ENCODE measurements around the gene TXNDC5.

TXNDC5 gene

DNA sequence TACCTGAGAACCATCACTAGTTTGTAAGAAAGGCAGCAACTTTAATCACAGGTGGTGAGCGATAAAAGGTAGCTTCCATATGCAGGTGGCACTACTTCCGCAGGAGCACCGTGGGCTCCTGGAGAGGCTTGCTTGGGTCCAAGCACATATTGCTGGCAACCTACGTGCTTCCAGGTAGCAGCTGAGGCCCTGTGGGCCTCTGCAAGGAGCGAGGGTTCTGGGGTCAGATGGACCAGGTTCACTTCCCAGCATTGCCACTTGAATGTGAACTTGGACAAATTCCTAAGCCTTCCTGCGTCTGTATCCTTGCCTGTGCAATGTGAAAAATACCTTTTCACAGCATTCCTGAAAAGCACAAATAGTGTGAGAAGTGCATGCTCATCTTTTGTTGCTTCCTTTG is 31.0 kb downstream of the TXNDC5 start:
- Mint-ChIP-seq H3K4me3 (no peak overlapping the region), H3K27me3 (no peaks in the 10 kb centered on the region), H3K27ac (no peak overlapping the region), H3K9me3 (no peaks in the 10 kb centered on the region), H3K36me3 (ENCODE audit: low read depth) (peaks cover 39% of the 10 kb centered on the region), H3K4me1 (no peaks in the 10 kb centered on the region)
- no peak for ATAC-seq
- DNase-seq = no peak

DNA sequence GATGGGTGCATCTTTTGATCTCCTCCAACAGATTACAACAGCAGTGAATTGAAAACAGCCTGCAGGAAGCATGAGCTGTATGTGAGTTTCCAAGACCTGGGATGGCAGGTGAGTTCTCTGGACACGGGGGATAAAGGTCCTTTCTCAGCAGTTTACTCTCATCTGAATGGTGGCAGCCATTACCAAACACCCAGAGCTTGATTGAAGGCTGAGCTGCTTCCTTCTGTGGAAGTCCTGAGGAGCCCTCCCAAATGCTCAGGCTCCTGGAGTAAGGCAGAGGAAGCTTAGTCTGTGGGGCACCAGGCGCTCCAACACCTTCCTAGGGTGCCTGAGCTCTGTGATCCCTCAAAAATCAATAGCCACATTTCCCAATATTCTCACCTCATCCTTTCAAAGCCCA is 31.5 kb downstream of the TXNDC5 start:
- Mint-ChIP-seq H3K27me3 (no peaks in the 10 kb centered on the region), H3K9me3 (peaks cover under 1% of the 10 kb centered on the region), H3K4me3 (no peak overlapping the region), H3K4me1 (no peaks in the 10 kb centered on the region), H3K27ac (no peak overlapping the region), H3K36me3 (ENCODE audit: low read depth) (peaks cover 34% of the 10 kb centered on the region)
- DNase-seq (no peak), ATAC-seq (no peak)

DNA sequence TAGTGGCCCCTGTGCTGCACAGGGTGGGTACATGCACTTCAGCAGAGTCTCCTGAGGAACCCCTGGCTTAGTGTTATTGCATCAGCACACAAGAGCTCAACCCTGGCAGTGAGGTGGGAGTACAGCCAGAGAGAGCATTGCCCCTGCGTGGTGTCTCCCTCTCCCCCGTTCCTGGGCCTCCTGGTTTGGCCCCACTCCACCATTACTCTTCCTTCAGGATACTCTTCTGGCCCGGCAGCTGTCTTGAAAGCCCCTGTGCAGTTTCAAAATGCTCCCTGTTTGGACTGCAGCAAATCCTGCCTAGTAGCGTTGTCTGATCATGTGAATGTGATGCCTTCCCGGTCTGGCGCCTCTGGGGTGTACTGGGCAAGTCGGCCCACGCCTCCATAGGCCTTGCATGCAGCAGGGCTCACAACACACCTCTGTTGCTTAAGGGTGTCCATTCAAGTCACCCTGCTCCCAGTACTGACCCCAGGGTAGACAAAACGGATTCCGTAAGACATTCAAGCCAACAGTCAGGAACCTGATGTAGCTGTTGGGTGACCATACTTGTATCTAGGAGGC is 32.1 kb downstream of the TXNDC5 start:
- DNase-seq (no peak), ATAC-seq (no peak)
- Mint-ChIP-seq H3K4me1 (no peaks in the 10 kb centered on the region), H3K9me3 (peaks cover 6% of the 10 kb centered on the region), H3K36me3 (ENCODE audit: low read depth) (peaks cover 28% of the 10 kb centered on the region), H3K27ac (no peak overlapping the region), H3K27me3 (no peaks in the 10 kb centered on the region), H3K4me3 (no peak overlapping the region)

GRCh38 chr6:7868926-7869325 is 41.7 kb downstream of the TXNDC5 start:
- H3K4me1 Mint-ChIP-seq = no peaks in the 10 kb centered on the region
- ATAC-seq (no peak), DNase-seq (no peak)
- no peak overlapping the region for H3K27ac Mint-ChIP-seq
- H3K9me3 Mint-ChIP-seq = peaks cover 5% of the 10 kb centered on the region
- no peaks in the 10 kb centered on the region for H3K36me3 Mint-ChIP-seq (ENCODE audit: low read depth)
- H3K27me3 Mint-ChIP-seq = peaks cover 2% of the 10 kb centered on the region
- H3K4me3 Mint-ChIP-seq = no peak overlapping the region

DNA sequence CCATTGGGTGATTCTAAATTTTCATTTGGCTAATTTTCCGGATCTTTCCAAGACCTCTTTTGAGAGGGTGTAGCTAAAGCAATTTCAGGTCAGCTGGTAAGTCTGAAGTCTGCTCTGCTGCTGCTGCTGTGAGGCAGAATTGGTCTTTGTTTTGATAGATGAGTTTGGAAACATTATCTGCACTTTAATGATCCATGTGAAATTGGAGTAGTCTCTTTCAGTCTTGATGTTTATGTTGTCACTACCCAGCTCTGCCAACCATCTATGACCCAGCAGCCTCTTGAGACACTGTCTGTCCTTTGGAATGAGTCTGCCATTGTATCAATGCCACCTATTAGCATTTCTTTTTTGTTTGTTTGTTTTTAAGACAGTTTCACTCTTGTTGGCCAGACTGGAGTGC is 44.1 kb downstream of the TXNDC5 start:
- H3K4me3 Mint-ChIP-seq = no peak overlapping the region
- no peak overlapping the region for H3K27ac Mint-ChIP-seq
- no peak for ATAC-seq
- H3K27me3 Mint-ChIP-seq = no peaks in the 10 kb centered on the region
- H3K4me1 Mint-ChIP-seq = no peaks in the 10 kb centered on the region
- H3K36me3 Mint-ChIP-seq (ENCODE audit: low read depth) = no peaks in the 10 kb centered on the region
- no peak for DNase-seq
- no peaks in the 10 kb centered on the region for H3K9me3 Mint-ChIP-seq

GRCh38 chr6:7865781-7866180 is 44.8 kb downstream of the TXNDC5 start:
- H3K9me3 Mint-ChIP-seq = no peaks in the 10 kb centered on the region
- DNase-seq (no peak), ATAC-seq (no peak)
- peaks cover 1% of the 10 kb centered on the region for H3K27me3 Mint-ChIP-seq
- no peaks in the 10 kb centered on the region for H3K36me3 Mint-ChIP-seq (ENCODE audit: low read depth)
- H3K27ac Mint-ChIP-seq = no peak overlapping the region
- no peak overlapping the region for H3K4me3 Mint-ChIP-seq
- H3K4me1 Mint-ChIP-seq = no peaks in the 10 kb centered on the region

- ATAC-seq (no peak), DNase-seq (no peak)
- H3K4me3 Mint-ChIP-seq = no peak overlapping the region
- H3K9me3 Mint-ChIP-seq = no peaks in the 10 kb centered on the region
- no peaks in the 10 kb centered on the region for H3K4me1 Mint-ChIP-seq
- H3K36me3 Mint-ChIP-seq (ENCODE audit: low read depth) = no peaks in the 10 kb centered on the region
- peaks cover 3% of the 10 kb centered on the region for H3K27me3 Mint-ChIP-seq
- H3K27ac Mint-ChIP-seq = no peak overlapping the region
Observed at GRCh38 chr6:7859591-7859990, 51.0 kb downstream of the TXNDC5 start.

DNA sequence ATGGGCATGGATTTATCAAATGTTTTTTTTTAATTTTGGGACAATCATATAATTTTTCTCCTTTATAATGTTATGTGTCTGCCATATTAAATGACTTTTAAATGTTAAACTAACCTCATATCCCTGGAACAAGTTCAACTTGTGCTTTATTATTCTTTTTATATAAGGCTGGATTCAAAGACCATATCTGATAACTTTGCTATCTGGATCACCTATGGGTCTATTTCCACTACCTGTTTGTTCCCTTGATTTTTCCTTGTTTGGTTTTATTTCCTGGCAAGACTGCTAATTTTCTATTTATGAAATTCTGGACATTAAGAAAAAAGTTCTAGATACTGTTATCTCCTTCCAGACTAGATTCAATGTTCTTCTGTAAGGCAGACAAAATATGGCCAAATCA is 58.8 kb downstream of the TXNDC5 start:
- no peak overlapping the region for H3K27ac Mint-ChIP-seq
- H3K4me3 Mint-ChIP-seq = no peak overlapping the region
- ATAC-seq (no peak), DNase-seq (no peak)
- no peaks in the 10 kb centered on the region for H3K4me1 Mint-ChIP-seq
- H3K36me3 Mint-ChIP-seq (ENCODE audit: low read depth) = no peaks in the 10 kb centered on the region
- H3K27me3 Mint-ChIP-seq = no peaks in the 10 kb centered on the region
- peaks cover 15% of the 10 kb centered on the region for H3K9me3 Mint-ChIP-seq

DNA sequence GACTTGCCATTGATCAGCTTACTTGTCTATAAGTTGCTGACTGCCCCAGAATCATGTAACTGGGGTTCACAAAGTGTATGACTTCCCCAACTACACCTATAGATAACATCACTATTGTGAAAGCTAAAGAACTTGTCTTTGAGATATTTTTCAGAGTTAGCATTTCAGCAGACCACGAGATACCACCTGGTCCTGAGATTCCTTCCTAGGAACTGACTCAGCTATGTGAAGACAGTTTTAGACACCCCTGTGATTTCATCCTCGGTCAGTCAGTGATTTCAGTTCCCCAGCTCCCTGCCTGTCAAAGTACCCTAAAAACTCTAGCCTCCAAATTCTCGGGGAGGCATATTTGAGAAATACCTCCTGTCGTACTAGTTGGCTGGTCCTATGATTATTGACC is 62.4 kb downstream of the TXNDC5 start:
- H3K9me3 Mint-ChIP-seq = peaks cover 14% of the 10 kb centered on the region
- H3K27me3 Mint-ChIP-seq = peaks cover 5% of the 10 kb centered on the region
- H3K4me1 Mint-ChIP-seq = no peaks in the 10 kb centered on the region
- ATAC-seq (no peak), DNase-seq (no peak)
- no peak overlapping the region for H3K4me3 Mint-ChIP-seq
- no peak overlapping the region for H3K27ac Mint-ChIP-seq
- H3K36me3 Mint-ChIP-seq (ENCODE audit: low read depth) = no peaks in the 10 kb centered on the region

- no peak overlapping the region for H3K4me3 Mint-ChIP-seq
Observed at GRCh38 chr6:7846966-7847818, 63.4 kb downstream of the TXNDC5 start.

GRCh38 chr6:7841781-7842468 is 68.7 kb downstream of the TXNDC5 start:
- Mint-ChIP-seq H3K27ac (no peak overlapping the region), H3K27me3 (peaks cover 8% of the 10 kb centered on the region), H3K4me3 (no peak overlapping the region), H3K36me3 (ENCODE audit: low read depth) (no peaks in the 10 kb centered on the region), H3K4me1 (no peaks in the 10 kb centered on the region), H3K9me3 (no peaks in the 10 kb centered on the region)
- DNase-seq (no peak), ATAC-seq (no peak)

More at GRCh38 chr6:7846966-7847818, 63.4 kb downstream of the TXNDC5 start:
- ATAC-seq = no peak
- no peak overlapping the region for H3K27ac Mint-ChIP-seq
- peaks cover 7% of the 10 kb centered on the region for H3K9me3 Mint-ChIP-seq
- DNase-seq = no peak
- no peaks in the 10 kb centered on the region for H3K36me3 Mint-ChIP-seq (ENCODE audit: low read depth)
- peaks cover 5% of the 10 kb centered on the region for H3K27me3 Mint-ChIP-seq
- no peaks in the 10 kb centered on the region for H3K4me1 Mint-ChIP-seq

GRCh38 chr6:7836371-7837026 is 74.1 kb downstream of the TXNDC5 start:
- Mint-ChIP-seq H3K36me3 (ENCODE audit: low read depth) (no peaks in the 10 kb centered on the region), H3K4me1 (no peaks in the 10 kb centered on the region), H3K4me3 (no peak overlapping the region), H3K27me3 (peaks cover 12% of the 10 kb centered on the region), H3K27ac (no peak overlapping the region), H3K9me3 (no peaks in the 10 kb centered on the region)
- DNase-seq (no peak), ATAC-seq (no peak)

GRCh38 chr6:7833751-7834070 is 76.9 kb downstream of the TXNDC5 start:
- no peaks in the 10 kb centered on the region for H3K36me3 Mint-ChIP-seq (ENCODE audit: low read depth)
- no peaks in the 10 kb centered on the region for H3K4me1 Mint-ChIP-seq
- ATAC-seq = no peak
- no peak overlapping the region for H3K27ac Mint-ChIP-seq
- H3K27me3 Mint-ChIP-seq = peaks cover 10% of the 10 kb centered on the region
- peaks cover 7% of the 10 kb centered on the region for H3K9me3 Mint-ChIP-seq
- DNase-seq = no peak
- no peak overlapping the region for H3K4me3 Mint-ChIP-seq

GRCh38 chr6:7832904-7833750 is 77.5 kb downstream of the TXNDC5 start:
- Mint-ChIP-seq H3K9me3 (peaks cover 7% of the 10 kb centered on the region), H3K27ac (no peak overlapping the region), H3K4me3 (no peak overlapping the region), H3K27me3 (peaks cover 10% of the 10 kb centered on the region), H3K4me1 (no peaks in the 10 kb centered on the region), H3K36me3 (ENCODE audit: low read depth) (no peaks in the 10 kb centered on the region)
- no peak for ATAC-seq
- no peak for DNase-seq
